Left ventricle myocardium inferior (tissue), 1 donor: Measurements from ENCODE around the gene PGM3. TPM values are rescaled to one million over a fixed set of nuclear protein-coding genes. Genes with fewer than 3 reads are reported as not detected.

ENCODE experiments used
- DNase-seq: peaks from one replicate; pipeline ENCODE4 v3.0.0-alpha.2; 2020
- H3K27ac ChIP-seq: fragments of 200-600 bp; replicated peaks from 2 replicates; pipeline ENCODE4 v1.8.0; 2021
- H3K27me3 ChIP-seq: fragments of 200-600 bp; 2 replicates; pipeline ENCODE4 v1.8.0; 2021; ENCODE audit warnings: low read depth
- H3K36me3 ChIP-seq: fragments of 200-600 bp; 2 replicates; pipeline ENCODE4 v1.8.0; 2021
- H3K4me1 ChIP-seq: fragments of 200-600 bp; 2 replicates; pipeline ENCODE4 v1.8.0; 2021
- H3K4me3 ChIP-seq: fragments of 200-600 bp; 2 replicates; pipeline ENCODE4 v1.8.0; 2021; ENCODE audit warnings: mild to moderate bottlenecking, moderate library complexity
- H3K9me3 ChIP-seq: fragments of 200-600 bp; replicated peaks from 2 replicates; pipeline ENCODE4 v1.8.0; 2021
- CTCF ChIP-seq: fragments of 200-600 bp; IDR thresholded peaks from 2 replicates; pipeline ENCODE4 v1.8.0; 2021; ENCODE audit warnings: antibody characterized with exemption, mild to moderate bottlenecking, borderline replicate concordance
- intact Hi-C: fragments of 100-400 bp; cut with micrococcal nuclease; formaldehyde crosslinking; loops from one replicate; pipeline ENCODE4 v1.11.0; 2022
- total RNA-seq: library from RNA; stranded (reverse); fragmentation: NEBNext Ultra II Directional; extraction: Animal tissue kit (Norgen Biotek cat#: 25700); gene quantifications from one replicate; pipeline ENCODE4 v1.2.1, GENCODE V29; 2021
- donor health status: DM: no; HTN: yes; CAD: no; lungs with severe emphysema.

Gene PGM3
- total RNA-seq, 1 donor from 2014 or later: 16.1 TPM

- Histone ChIP-seq H3K36me3 (no peaks in the 10 kb centered on the region), H3K9me3 (no peaks in the 10 kb centered on the region), H3K27me3 (no peaks in the 10 kb centered on the region), H3K4me1 (peaks cover 3% of the 10 kb centered on the region), H3K4me3 (no peak overlapping the region), H3K27ac (no peak overlapping the region)
- DNase-seq: no peak
- intact Hi-C loops: no loop called here
- TF ChIP-seq CTCF: no peak
Observed at GRCh38 chr6:83220121-83220520, 27.1 kb upstream of the PGM3 start.

DNA sequence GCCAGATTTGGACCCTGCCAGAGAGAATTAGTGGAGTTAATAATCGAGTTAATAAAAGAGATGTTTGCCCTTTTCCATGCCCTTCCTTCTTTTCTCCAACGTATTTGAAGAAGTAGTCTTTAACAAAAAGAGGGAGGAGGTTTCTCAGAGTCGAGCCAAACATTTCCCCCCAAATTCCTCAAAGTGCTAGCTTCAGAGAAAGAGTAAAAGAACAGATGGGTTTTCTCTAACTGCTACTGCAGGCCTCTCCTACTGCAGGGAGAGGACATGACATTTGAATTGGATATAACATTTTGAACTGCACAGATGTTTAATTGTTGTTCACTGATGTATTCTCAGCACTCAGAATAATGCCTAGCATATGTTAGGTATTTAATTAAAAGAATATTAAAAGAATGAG lies 25.6 kb upstream of the PGM3 start:
- H3K4me3 ChIP-seq: no peak overlapping the region
- no peaks in the 10 kb centered on the region for H3K27me3 ChIP-seq
- intact Hi-C loops: no loop called here
- TF ChIP-seq CTCF: no peak
- H3K9me3 ChIP-seq: no peaks in the 10 kb centered on the region
- no peak overlapping the region for H3K27ac ChIP-seq
- peaks cover 6% of the 10 kb centered on the region for H3K4me1 ChIP-seq
- no peaks in the 10 kb centered on the region for H3K36me3 ChIP-seq
- DNase-seq: no peak

GRCh38 chr6:83216806-83217205 lies 23.7 kb upstream of the PGM3 start:
- no peak for TF ChIP-seq CTCF
- no peak overlapping the region for H3K4me3 ChIP-seq
- DNase-seq: no peak
- no peaks in the 10 kb centered on the region for H3K9me3 ChIP-seq
- intact Hi-C loops: no loop called here
- H3K27ac ChIP-seq: no peak overlapping the region
- H3K36me3 ChIP-seq: no peaks in the 10 kb centered on the region
- H3K4me1 ChIP-seq: peaks cover 6% of the 10 kb centered on the region
- no peaks in the 10 kb centered on the region for H3K27me3 ChIP-seq

DNA sequence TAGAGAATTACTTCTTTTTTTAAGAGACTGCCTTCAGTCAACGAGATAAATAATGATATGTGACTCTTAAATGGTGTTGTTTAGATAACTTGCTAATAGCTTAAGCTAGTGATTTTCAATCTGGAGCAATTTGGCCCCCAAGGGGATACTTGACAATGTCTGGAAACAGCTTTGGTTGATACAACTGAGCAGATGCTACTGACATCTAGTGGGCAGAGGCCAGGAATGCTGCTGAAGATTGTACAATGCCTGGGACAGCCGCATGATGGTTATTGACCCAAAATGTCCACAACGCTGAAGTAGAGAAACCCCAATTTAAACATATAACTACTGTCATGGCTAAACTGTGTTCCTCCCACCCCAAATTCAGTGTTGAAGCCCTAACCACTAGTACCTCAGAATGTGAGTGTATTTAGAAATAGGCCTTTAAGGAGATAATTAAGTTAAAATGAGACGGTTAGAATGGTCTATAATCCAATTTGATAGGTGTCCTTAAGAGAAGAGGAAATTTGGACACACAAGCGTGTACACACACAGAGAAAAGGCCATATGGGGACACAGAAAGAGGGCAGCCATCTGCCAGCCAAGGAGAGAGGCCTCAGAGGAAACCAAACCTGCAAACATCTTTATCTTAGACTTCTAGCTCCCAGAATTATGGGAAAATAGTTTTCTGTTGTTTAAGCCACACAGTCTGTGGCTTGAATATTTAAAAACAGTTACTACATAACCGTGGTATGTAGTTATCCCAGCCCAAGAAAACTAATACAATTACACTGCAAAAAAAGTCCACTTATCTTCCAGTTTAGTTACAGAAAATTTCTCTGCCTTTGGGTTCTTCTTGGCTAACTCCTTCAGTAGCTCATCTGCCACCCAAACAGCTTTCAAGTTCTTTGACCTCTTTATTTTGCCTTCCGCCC lies 22.3 kb upstream of the PGM3 start:
- Histone ChIP-seq H3K27me3 (no peaks in the 10 kb centered on the region), H3K9me3 (no peaks in the 10 kb centered on the region), H3K4me1 (peaks cover 6% of the 10 kb centered on the region), H3K27ac (no peak overlapping the region), H3K4me3 (no peak overlapping the region), H3K36me3 (no peaks in the 10 kb centered on the region)
- peak; percentile 39 for DNase-seq
- intact Hi-C loops: loop anchor here (2.0 kb wide), 1 partner anchor 149 kb away; the partner anchor contains the start of gene DOP1A
- peak; percentile 88 for TF ChIP-seq CTCF

GRCh38 chr6:83202031-83202430 lies 9.0 kb upstream of the PGM3 start:
- Histone ChIP-seq H3K4me1 (no peaks in the 10 kb centered on the region), H3K4me3 (no peak overlapping the region), H3K27me3 (no peaks in the 10 kb centered on the region), H3K9me3 (no peaks in the 10 kb centered on the region), H3K27ac (no peak overlapping the region), H3K36me3 (peaks cover 4% of the 10 kb centered on the region)
- intact Hi-C loops: no loop called here
- DNase-seq: no peak
- no peak for TF ChIP-seq CTCF
